Epithelial cell of prostate (primary cell): ENCODE data around the gene PRR33.
"Not testable (repeated sequence)": the region's sequence is repeated elsewhere in the genome, so short reads cannot be mapped to it uniquely, and the experiment has no call there.

Source experiments
- DNase-seq: peaks from one replicate; pipeline ENCODE4 v3.0.0-alpha.2; 2011; ENCODE audit warnings: low read depth, low spot score
- H3K27ac ChIP-seq: fragments of 450-650 bp; 2 replicates; pipeline ENCODE4 v1.5.1; 2017; ENCODE audit warnings: mild to moderate bottlenecking

The PRR33 gene

DNA sequence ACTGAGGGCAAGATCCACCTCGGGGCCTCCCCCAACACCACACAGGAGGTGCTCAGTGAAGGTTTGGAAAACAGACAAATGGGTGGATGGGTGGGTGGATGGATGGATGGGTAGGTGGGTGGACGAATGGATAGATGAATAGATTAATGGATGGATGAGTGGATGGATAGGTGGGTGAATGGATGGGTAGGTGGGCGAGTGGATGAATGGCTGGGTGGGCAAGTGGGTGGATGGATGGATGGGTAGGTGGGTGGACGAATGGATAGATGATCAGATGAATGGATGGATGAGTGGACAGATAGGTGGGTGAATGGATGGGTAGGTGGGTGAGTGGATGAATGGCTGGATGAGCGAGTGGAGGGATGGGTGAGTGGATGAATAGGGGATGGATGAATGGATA, 863 bp upstream of the PRR33 start:
- no peak for DNase-seq
- no peak overlapping the region for H3K27ac ChIP-seq

GRCh38 chr11:1892116-1892515, 421 bp upstream of the PRR33 start:
- DNase-seq: no peak
- no peak overlapping the region for H3K27ac ChIP-seq

DNA sequence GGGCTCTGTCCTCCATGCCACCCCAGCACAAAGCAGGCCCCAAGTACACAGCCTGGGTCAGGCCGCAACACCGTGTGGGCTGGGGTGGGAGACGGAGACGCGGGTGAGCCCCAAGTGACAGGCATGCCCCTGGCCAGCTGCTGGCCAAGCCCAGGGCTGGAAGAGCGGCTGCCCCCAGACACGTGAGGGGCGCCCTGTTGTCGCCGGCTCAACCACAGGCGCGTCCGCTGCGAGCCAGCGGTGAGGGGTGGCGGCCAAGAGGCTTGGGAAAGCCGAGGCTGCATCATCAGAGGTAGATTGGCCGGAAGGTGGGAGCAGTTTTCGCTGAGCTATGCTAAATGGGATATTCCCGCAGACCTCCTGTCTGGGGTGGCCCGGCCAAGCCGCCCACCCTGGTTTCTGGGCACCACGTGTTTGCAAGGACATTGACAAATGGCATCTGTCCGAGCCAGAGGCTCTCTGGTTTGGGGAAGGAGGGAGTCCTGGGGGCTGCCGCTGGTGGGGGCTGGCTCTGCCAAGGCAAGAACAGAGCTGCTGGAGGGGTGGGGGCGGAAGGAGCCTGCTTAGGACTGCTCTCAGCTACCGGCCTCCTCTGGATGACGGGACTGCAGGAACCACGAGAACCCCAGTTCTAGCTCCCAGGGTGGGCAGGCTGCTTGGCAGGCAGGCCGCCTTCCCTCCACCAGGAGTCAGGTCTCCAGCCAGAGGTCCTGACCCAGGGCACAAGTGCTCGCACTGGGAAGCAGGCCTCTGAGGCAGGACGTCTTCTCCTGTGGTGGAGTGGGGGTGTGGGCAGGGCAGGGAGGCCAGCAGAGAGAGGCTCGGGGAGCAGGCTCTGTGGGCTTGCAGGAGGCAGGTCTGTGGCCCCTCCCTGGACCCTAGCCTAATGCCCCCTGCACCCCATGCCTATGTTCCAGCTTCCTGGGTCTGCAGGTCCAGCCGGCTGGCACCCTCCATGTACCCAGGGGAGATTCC, 552 bp downstream of the PRR33 start:
- no peak for DNase-seq

DNA sequence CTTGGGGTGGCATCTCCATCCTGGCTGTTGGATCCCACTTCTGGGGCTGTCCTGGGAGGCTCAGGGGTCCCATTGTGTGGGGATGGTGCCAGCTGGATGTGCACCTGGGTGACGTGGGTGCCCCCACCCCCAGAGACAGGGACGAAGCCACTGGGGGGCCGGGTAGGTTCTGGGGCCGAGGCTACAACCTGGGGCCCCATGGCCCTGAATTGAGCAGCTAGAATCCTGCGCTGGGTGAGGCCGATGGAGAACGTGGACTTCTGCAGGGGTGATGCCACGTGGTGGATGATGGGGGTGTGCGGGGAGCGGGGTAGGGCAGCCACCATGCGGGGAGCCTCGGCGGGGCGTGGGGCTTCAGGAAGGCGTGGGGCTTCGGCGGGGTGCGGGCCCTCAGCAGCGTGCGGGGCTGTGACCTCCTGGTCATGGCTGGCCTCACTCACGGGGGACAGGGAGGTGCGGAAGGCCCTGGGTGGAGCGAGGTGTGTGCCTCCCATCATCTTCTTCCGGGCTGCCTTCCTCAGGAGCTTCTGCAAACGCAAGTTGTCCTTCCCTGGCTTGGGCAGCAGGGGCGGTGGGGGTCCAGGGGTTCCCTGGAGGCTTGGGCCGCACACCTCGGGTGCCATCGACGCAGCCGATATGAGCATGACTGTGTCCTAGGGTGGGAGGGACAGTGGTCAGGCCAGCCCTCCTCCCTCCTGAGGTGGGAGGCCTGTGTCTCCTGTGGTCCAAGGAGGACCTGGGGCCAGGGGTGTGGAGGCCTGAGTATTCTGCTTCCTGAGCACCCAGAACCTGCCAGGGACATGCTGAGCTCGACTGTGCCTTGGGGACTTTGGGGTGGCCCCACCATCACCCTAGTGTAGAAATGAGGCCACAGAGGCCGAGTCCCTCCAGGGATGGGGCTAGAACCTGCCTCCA, 1.5 kb downstream of the PRR33 start:
- DNase-seq: no peak
- H3K27ac ChIP-seq: no peak overlapping the region

More for the DNA sequence above, 552 bp downstream of the PRR33 start:
- no peak overlapping the region for H3K27ac ChIP-seq

DNA sequence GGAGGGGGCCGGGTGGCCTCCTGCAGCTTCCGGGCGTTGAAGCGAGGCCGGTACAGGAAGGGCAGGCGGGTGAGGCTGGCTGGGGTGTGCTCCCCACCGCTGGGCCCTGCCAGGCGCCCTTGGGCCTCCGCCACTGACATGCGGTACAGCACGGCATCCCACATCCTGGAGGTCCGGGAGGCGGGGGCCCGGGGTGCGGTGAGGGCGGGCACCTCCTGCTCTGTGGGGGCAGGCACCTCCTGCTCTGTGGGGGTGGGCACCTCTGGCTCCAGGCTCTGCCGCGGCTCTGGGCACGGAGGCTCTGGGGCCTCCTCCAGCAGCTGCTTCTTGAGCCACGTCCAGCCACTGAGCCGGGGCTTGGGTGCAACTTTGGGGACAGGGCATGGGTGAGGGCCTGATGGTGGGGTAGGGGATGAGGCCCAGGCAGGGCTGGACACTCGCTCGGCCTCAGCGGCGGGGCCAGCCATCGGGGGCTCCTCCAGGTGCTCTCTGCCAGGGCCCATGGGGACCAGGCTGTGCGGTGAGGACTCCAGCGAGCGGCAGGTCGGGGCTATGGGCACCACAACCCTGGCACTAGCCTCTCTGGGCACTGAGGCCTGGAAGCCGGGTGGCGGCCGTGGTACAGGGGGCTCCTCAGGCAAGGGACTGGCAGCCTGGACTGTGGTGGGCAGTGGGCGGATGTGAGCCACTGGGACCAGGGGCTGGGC, 2.3 kb downstream of the PRR33 start:
- no peak overlapping the region for H3K27ac ChIP-seq

DNA sequence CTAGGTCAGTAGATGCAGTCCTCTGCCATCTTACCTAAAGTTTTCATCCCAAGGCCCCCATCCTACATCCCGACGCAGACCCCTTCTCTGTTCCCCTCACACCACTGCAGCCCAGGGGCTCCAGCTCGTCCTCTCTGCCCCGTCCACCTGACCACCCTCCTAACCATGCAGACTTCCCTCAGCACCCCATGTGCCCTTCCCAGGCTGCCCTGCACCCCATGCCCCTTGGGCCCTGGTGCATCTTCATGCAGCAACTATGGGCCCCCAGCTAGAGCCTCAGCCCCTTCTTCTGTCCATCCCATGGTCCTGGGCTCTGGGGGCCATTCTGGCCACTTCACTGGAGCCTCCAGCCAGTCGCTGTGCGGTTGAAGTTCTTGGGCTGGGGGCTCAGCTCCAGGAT, 2.9 kb downstream of the PRR33 start:
- DNase-seq: no peak
- no peak overlapping the region for H3K27ac ChIP-seq

More for the DNA sequence above, 2.3 kb downstream of the PRR33 start:
- no peak for DNase-seq

DNA sequence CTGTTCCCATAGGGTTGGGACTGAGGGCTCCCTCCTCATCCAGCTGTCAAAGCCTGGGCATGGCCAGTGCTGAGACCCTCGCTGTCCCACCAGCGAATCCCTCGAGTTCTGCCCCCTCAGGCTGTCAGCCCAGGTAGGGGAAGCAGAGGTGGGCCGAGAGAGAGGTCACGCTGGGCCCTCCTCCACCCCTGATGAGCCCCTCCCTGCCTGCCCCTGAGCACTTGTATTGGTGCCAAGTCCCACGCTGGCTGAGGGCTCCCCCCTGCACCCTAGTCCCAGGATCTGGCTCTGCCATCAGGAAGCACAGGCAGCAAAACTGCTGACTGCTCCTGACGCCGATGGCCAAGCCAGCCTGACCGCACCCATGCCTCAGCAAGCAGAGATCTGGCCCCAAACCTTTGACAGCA, 3.3 kb downstream of the PRR33 start:
- H3K27ac ChIP-seq: no peak overlapping the region
- no peak for DNase-seq

- H3K27ac ChIP-seq: no peak overlapping the region
- no peak for DNase-seq
Measured at GRCh38 chr11:1887451-1888346, 4.0 kb downstream of the PRR33 start.

DNA sequence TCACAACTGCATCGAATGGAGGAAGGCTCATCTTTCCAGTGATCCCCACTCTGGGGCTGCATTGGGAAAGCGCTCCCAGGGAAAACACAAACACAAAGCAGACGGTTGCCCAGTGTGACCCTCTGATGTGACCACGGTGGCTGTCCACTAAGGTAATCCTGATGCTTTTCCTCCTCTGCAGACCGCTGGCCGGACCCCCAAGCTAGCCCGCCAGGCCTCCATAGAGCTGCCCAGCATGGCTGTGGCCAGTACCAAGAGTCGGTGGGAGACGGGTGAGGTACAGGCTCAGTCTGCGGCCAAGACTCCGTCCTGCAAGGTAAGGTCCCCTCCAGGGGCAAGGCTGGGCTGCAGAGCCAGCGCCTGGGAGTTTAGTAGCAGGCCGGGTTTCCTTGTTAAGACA, 5.1 kb downstream of the PRR33 start:
- H3K27ac ChIP-seq, DNase-seq: not testable (repeated sequence)

GRCh38 chr11:1884303-1884700, 7.4 kb downstream of the PRR33 start:
- H3K27ac ChIP-seq: no peak overlapping the region
- no peak for DNase-seq

- no peak overlapping the region for H3K27ac ChIP-seq
- no peak for DNase-seq
Measured at GRCh38 chr11:1883346-1884302, 8.1 kb downstream of the PRR33 start.

DNA sequence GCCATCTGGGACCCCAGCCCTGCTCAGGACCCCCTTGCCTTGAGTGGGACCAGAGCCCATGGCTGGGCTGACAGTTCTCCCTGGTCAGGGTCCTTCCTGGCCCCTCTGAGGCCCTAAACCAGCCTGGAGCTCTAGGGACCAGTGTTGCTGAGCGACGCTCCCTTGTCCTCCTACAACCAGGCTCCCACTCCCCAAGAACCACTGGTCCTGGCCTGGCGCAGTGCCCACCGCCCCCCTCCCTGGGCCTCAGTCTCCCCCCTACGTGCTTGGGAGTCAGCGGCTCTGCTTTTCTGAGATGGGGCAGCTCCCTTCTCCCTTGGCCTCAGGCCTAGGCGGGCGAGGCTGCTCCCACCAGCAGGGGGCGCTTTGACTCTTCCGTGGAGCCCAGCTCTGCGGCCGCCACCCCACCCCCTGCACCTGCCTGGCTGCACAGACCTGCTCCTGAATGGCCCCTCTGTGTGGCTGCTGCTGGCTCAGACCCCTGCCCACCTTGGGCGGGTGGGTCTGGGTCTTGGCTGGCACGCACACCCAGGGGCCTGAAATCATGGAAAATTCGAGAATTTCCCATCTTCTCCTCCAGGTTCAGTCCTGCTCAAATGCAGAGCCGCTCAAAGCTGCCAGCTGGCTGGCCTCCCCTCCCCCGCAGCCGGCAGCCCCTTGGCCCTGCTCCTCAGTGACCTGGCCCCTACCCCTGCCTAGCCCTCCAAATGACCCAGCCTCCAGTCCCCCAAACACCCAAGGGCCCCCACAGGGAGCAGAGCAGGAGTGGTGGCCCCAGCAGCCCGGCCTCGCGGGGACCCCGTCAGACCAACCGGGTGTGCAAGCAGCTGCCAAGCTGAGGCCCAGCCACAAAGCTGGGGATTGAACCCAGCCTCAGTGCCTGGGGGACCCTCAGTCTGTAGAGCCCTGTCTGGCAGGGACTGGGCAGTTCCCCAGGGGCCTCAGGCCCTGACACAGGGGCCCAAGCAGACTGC, 9.1 kb downstream of the PRR33 start:
- H3K27ac ChIP-seq: no peak overlapping the region
- DNase-seq: peak; percentile 1

GRCh38 chr11:1881442-1882264, 10.0 kb downstream of the PRR33 start:
- no peak for DNase-seq
- H3K27ac ChIP-seq: no peak overlapping the region

GRCh38 chr11:1880746-1881441, 10.8 kb downstream of the PRR33 start:
- no peak overlapping the region for H3K27ac ChIP-seq
- no peak for DNase-seq

- DNase-seq: no peak
Measured at GRCh38 chr11:1879941-1880720, 11.6 kb downstream of the PRR33 start.

More at GRCh38 chr11:1879941-1880720, 11.6 kb downstream of the PRR33 start:
- no peak overlapping the region for H3K27ac ChIP-seq
